ENCODE measurements around the gene ENAH. TPM values are rescaled to one million over a fixed set of nuclear protein-coding genes. Genes with fewer than 3 reads are reported as not detected.
"Not testable (repeated sequence)": the region's sequence is repeated elsewhere in the genome, so short reads cannot be mapped to it uniquely, and the experiment has no call there.

ENAH gene
- total and polyA plus RNA-seq, 5 donors from 2014 or later, result 0.03 to 0.13 TPM; not detected in 3

- H3K27me3 ChIP-seq (ENCODE audit: control insufficient read depth, insufficient read depth, low read length), result peaks cover 7% of the 10 kb centered on the region
- no peak overlapping the region for H3K4me3 ChIP-seq (ENCODE audit: low read depth, low read length)
- Mint-ChIP-seq H3K27ac (peak overlapping the region in 1 of 3 donors; percentile 47), H3K36me3 (no peaks in the 10 kb centered on the region), H3K9me3 (no peaks in the 10 kb centered on the region), H3K27me3 (peaks cover 16% of the 10 kb centered on the region), H3K4me1 (no peaks in the 10 kb centered on the region), H3K4me3 (no peak overlapping the region)
- no peak overlapping the region for H3K27ac ChIP-seq (ENCODE audit: insufficient read depth, low read length, poor library complexity, severe bottlenecking)
- ATAC-seq (ENCODE audit: low read depth in 2 of 2) (no peak), DNase-seq (no peak)
- no peaks in the 10 kb centered on the region for H3K36me3 ChIP-seq (ENCODE audit: control insufficient read depth, insufficient read depth, low read length)
- H3K9me3 ChIP-seq (ENCODE audit: control insufficient read depth in 2 of 2, low read length in 2 of 2), result no peaks in the 10 kb centered on the region
- no peaks in the 10 kb centered on the region for H3K4me1 ChIP-seq (ENCODE audit: control insufficient read depth, insufficient read depth, low read length, poor library complexity, severe bottlenecking)
Observed at GRCh38 chr1:225517697-225518096, 135.2 kb downstream of the ENAH start.

- no peaks in the 10 kb centered on the region for H3K4me1 ChIP-seq (ENCODE audit: control insufficient read depth, insufficient read depth, low read length, poor library complexity, severe bottlenecking)
- no peak for DNase-seq
- no peaks in the 10 kb centered on the region for H3K36me3 ChIP-seq (ENCODE audit: control insufficient read depth, insufficient read depth, low read length)
- no peaks in the 10 kb centered on the region for H3K4me1 Mint-ChIP-seq
- no peak for ATAC-seq (ENCODE audit: low read depth in 2 of 2)
- H3K27ac Mint-ChIP-seq, result peak overlapping the region in 1 of 3 donors; percentile 47
- peaks cover 14% of the 10 kb centered on the region for H3K27me3 Mint-ChIP-seq
- peaks cover 7% of the 10 kb centered on the region for H3K27me3 ChIP-seq (ENCODE audit: control insufficient read depth, insufficient read depth, low read length)
- no peak overlapping the region for H3K4me3 Mint-ChIP-seq
- H3K9me3 Mint-ChIP-seq, result no peaks in the 10 kb centered on the region
- no peaks in the 10 kb centered on the region for H3K9me3 ChIP-seq (ENCODE audit: control insufficient read depth in 2 of 2, low read length in 2 of 2)
- no peak overlapping the region for H3K27ac ChIP-seq (ENCODE audit: insufficient read depth, low read length, poor library complexity, severe bottlenecking)
- no peak overlapping the region for H3K4me3 ChIP-seq (ENCODE audit: low read depth, low read length)
- H3K36me3 Mint-ChIP-seq, result no peaks in the 10 kb centered on the region
Observed at GRCh38 chr1:225517221-225517620, 135.7 kb downstream of the ENAH start.

- Mint-ChIP-seq H3K4me3 (no peak overlapping the region), H3K27me3 (peaks cover 27% of the 10 kb centered on the region), H3K4me1 (no peaks in the 10 kb centered on the region), H3K9me3 (peaks cover 0 to 1% (median 0%) of the 10 kb centered on the region in 7 donors), H3K36me3 (no peaks in the 10 kb centered on the region), H3K27ac (no peak overlapping the region)
- Histone ChIP-seq H3K4me1 (ENCODE audit: control insufficient read depth, insufficient read depth, low read length, poor library complexity, severe bottlenecking) (no peaks in the 10 kb centered on the region), H3K36me3 (ENCODE audit: control insufficient read depth, insufficient read depth, low read length) (no peaks in the 10 kb centered on the region), H3K4me3 (ENCODE audit: low read depth, low read length) (no peak overlapping the region), H3K27me3 (ENCODE audit: control insufficient read depth, insufficient read depth, low read length) (peaks cover 9% of the 10 kb centered on the region), H3K27ac (ENCODE audit: insufficient read depth, low read length, poor library complexity, severe bottlenecking) (no peak overlapping the region), H3K9me3 (ENCODE audit: control insufficient read depth in 2 of 2, low read length in 2 of 2) (no peaks in the 10 kb centered on the region)
- ATAC-seq (ENCODE audit: low read depth in 2 of 2) (no peak), DNase-seq (no peak)
Observed at GRCh38 chr1:225514671-225515081, 138.2 kb downstream of the ENAH start.

- not testable (repeated sequence) for H3K36me3 Mint-ChIP-seq; H3K27ac ChIP-seq (ENCODE audit: insufficient read depth, low read length, poor library complexity, severe bottlenecking); H3K9me3 Mint-ChIP-seq; H3K4me1 ChIP-seq (ENCODE audit: control insufficient read depth, insufficient read depth, low read length, poor library complexity, severe bottlenecking); DNase-seq; ATAC-seq (ENCODE audit: low read depth in 2 of 2); H3K4me3 Mint-ChIP-seq; H3K27ac Mint-ChIP-seq; H3K9me3 ChIP-seq (ENCODE audit: control insufficient read depth in 2 of 2, low read length in 2 of 2); H3K36me3 ChIP-seq (ENCODE audit: control insufficient read depth, insufficient read depth, low read length); H3K4me1 Mint-ChIP-seq; H3K4me3 ChIP-seq (ENCODE audit: low read depth, low read length)
- peaks cover 35% of the 10 kb centered on the region for H3K27me3 Mint-ChIP-seq
- peaks cover 14% of the 10 kb centered on the region for H3K27me3 ChIP-seq (ENCODE audit: control insufficient read depth, insufficient read depth, low read length)
Observed at GRCh38 chr1:225513576-225513975, 139.3 kb downstream of the ENAH start.

- no peaks in the 10 kb centered on the region for H3K36me3 Mint-ChIP-seq
- no peak overlapping the region for H3K27ac ChIP-seq (ENCODE audit: insufficient read depth, low read length, poor library complexity, severe bottlenecking)
- no peaks in the 10 kb centered on the region for H3K4me1 ChIP-seq (ENCODE audit: control insufficient read depth, insufficient read depth, low read length, poor library complexity, severe bottlenecking)
- peaks cover 0 to 2% (median 0%) of the 10 kb centered on the region in 7 donors for H3K9me3 Mint-ChIP-seq
- no peak overlapping the region for H3K4me3 Mint-ChIP-seq
- H3K27me3 ChIP-seq (ENCODE audit: control insufficient read depth, insufficient read depth, low read length), result peaks cover 18% of the 10 kb centered on the region
- no peak overlapping the region for H3K27ac Mint-ChIP-seq
- no peaks in the 10 kb centered on the region for H3K4me1 Mint-ChIP-seq
- peaks cover 36% of the 10 kb centered on the region for H3K27me3 Mint-ChIP-seq
- no peaks in the 10 kb centered on the region for H3K36me3 ChIP-seq (ENCODE audit: control insufficient read depth, insufficient read depth, low read length)
- ATAC-seq (ENCODE audit: low read depth in 2 of 2) (no peak), DNase-seq (no peak)
- no peak overlapping the region for H3K4me3 ChIP-seq (ENCODE audit: low read depth, low read length)
- H3K9me3 ChIP-seq (ENCODE audit: control insufficient read depth in 2 of 2, low read length in 2 of 2), result no peaks in the 10 kb centered on the region
Observed at GRCh38 chr1:225511828-225512381, 141.0 kb downstream of the ENAH start.

- H3K9me3 ChIP-seq (ENCODE audit: control insufficient read depth in 2 of 2, low read length in 2 of 2); H3K4me1 Mint-ChIP-seq; H3K27ac Mint-ChIP-seq; H3K4me1 ChIP-seq (ENCODE audit: control insufficient read depth, insufficient read depth, low read length, poor library complexity, severe bottlenecking); H3K9me3 Mint-ChIP-seq; ATAC-seq (ENCODE audit: low read depth in 2 of 2); DNase-seq; H3K4me3 Mint-ChIP-seq; H3K27ac ChIP-seq (ENCODE audit: insufficient read depth, low read length, poor library complexity, severe bottlenecking); H3K4me3 ChIP-seq (ENCODE audit: low read depth, low read length); H3K36me3 ChIP-seq (ENCODE audit: control insufficient read depth, insufficient read depth, low read length); H3K36me3 Mint-ChIP-seq: not testable (repeated sequence)
- peaks cover 37% of the 10 kb centered on the region for H3K27me3 Mint-ChIP-seq
- H3K27me3 ChIP-seq (ENCODE audit: control insufficient read depth, insufficient read depth, low read length), result peaks cover 18% of the 10 kb centered on the region
Observed at GRCh38 chr1:225510740-225511139, 142.2 kb downstream of the ENAH start.

- Mint-ChIP-seq H3K4me1 (no peaks in the 10 kb centered on the region), H3K36me3 (no peaks in the 10 kb centered on the region), H3K27ac (no peak overlapping the region), H3K9me3 (peaks cover 0 to 2% (median 0%) of the 10 kb centered on the region in 7 donors), H3K4me3 (no peak overlapping the region), H3K27me3 (peaks cover 37% of the 10 kb centered on the region)
- Histone ChIP-seq H3K27ac (ENCODE audit: insufficient read depth, low read length, poor library complexity, severe bottlenecking) (no peak overlapping the region), H3K27me3 (ENCODE audit: control insufficient read depth, insufficient read depth, low read length) (peaks cover 20% of the 10 kb centered on the region), H3K36me3 (ENCODE audit: control insufficient read depth, insufficient read depth, low read length) (no peaks in the 10 kb centered on the region), H3K4me3 (ENCODE audit: low read depth, low read length) (no peak overlapping the region), H3K9me3 (ENCODE audit: control insufficient read depth in 2 of 2, low read length in 2 of 2) (no peaks in the 10 kb centered on the region), H3K4me1 (ENCODE audit: control insufficient read depth, insufficient read depth, low read length, poor library complexity, severe bottlenecking) (no peaks in the 10 kb centered on the region)
- no peak for ATAC-seq (ENCODE audit: low read depth in 2 of 2)
- no peak for DNase-seq
Observed at GRCh38 chr1:225509770-225510169, 143.2 kb downstream of the ENAH start.

- Histone ChIP-seq H3K4me3 (ENCODE audit: low read depth, low read length) (no peak overlapping the region), H3K27ac (ENCODE audit: insufficient read depth, low read length, poor library complexity, severe bottlenecking) (no peak overlapping the region), H3K27me3 (ENCODE audit: control insufficient read depth, insufficient read depth, low read length) (peaks cover 21% of the 10 kb centered on the region), H3K36me3 (ENCODE audit: control insufficient read depth, insufficient read depth, low read length) (no peaks in the 10 kb centered on the region), H3K4me1 (ENCODE audit: control insufficient read depth, insufficient read depth, low read length, poor library complexity, severe bottlenecking) (no peaks in the 10 kb centered on the region), H3K9me3 (ENCODE audit: control insufficient read depth in 2 of 2, low read length in 2 of 2) (no peaks in the 10 kb centered on the region)
- Mint-ChIP-seq H3K4me3 (no peak overlapping the region), H3K27ac (no peak overlapping the region), H3K36me3 (no peaks in the 10 kb centered on the region), H3K4me1 (no peaks in the 10 kb centered on the region), H3K9me3 (peaks cover 0 to 2% (median 0%) of the 10 kb centered on the region in 7 donors), H3K27me3 (peaks cover 42% of the 10 kb centered on the region)
- ATAC-seq (ENCODE audit: low read depth in 2 of 2) (no peak), DNase-seq (no peak)
Observed at GRCh38 chr1:225509376-225509707, 143.6 kb downstream of the ENAH start.

Data from CD4-positive, CD25-positive, alpha-beta regulatory T cell (primary cell).